CD8-positive, alpha-beta memory T cell (primary cell): ENCODE results near the gene CHIA. TPM values are rescaled to one million over a fixed set of nuclear protein-coding genes. Genes with fewer than 3 reads are reported as not detected.
A peak's percentile ranks its signal among the peaks of the same experiment; 100 is the strongest.
"Not testable (repeated sequence)": the region's sequence is repeated elsewhere in the genome, so short reads cannot be mapped to it uniquely, and the experiment has no call there.

Source experiments
- CTCF ChIA-PET: fragments of 350-600 bp; sonication (Branson Sonifier 250); formaldehyde crosslinking; loops from one replicate; lab custom pipeline; 2021; ENCODE audit warnings: antibody characterized with exemption; lab: Charles Lee
- POLR2A ChIA-PET: fragments of 350-600 bp; sonication (Branson Sonifier 250); formaldehyde crosslinking; loops from one replicate; lab custom pipeline; 2021; ENCODE audit warnings: antibody characterized with exemption; lab: Charles Lee
- DNase-seq, 5 donors: peaks; one replicate each; pipeline versions ENCODE4 v3.0.0 to v3.0.0-alpha.2; 2020 to 2022; ENCODE audit warnings: mixed read lengths in 1 of 5
- H3K27ac ChIP-seq: one replicate; pipeline ENCODE4 v1.7.0; 2013; ENCODE audit warnings: low read depth, mild to moderate bottlenecking, low read length, moderate library complexity
- H3K27me3 ChIP-seq: 2 replicates; pipeline ENCODE4 v1.7.0; 2013; ENCODE audit warnings: low read length, mild to moderate bottlenecking; ENCODE audit not compliant: insufficient read depth, poor library complexity, severe bottlenecking
- H3K36me3 ChIP-seq: 2 replicates; pipeline ENCODE4 v1.7.0; 2013; ENCODE audit warnings: mild to moderate bottlenecking, low read length, moderate library complexity; ENCODE audit not compliant: insufficient read depth
- H3K4me1 ChIP-seq: 2 replicates; pipeline ENCODE4 v1.7.0; 2013; ENCODE audit warnings: mild to moderate bottlenecking, low read length, moderate library complexity; ENCODE audit not compliant: insufficient read depth
- H3K4me3 ChIP-seq: 2 replicates; pipeline ENCODE4 v1.7.0; 2013; ENCODE audit warnings: mild to moderate bottlenecking, low read length
- H3K9me3 ChIP-seq: 2 replicates; pipeline ENCODE4 v1.7.0; 2013; ENCODE audit warnings: mild to moderate bottlenecking, low read length
- H3K27ac Mint-ChIP-seq, 8 donors: one replicate each; pipeline ENCODE4 v1.8.0; 2020 to 2021; ENCODE audit warnings: mixed read lengths in 8 of 8, mild to moderate bottlenecking in 6 of 8, inconsistent platforms in 3 of 8, moderate library complexity in 3 of 8
- H3K27me3 Mint-ChIP-seq, 2 donors: one replicate each; pipeline ENCODE4 v1.8.0; 2020 to 2021; ENCODE audit warnings: mixed read lengths in 2 of 2, mild to moderate bottlenecking in 1 of 2, moderate library complexity in 1 of 2
- H3K36me3 Mint-ChIP-seq, 3 donors: one replicate each; pipeline ENCODE4 v1.8.0; 2020 to 2021; ENCODE audit warnings: mixed read lengths in 3 of 3, inconsistent platforms in 1 of 3, mild to moderate bottlenecking in 1 of 3
- H3K4me1 Mint-ChIP-seq, 3 donors: one replicate each; pipeline ENCODE4 v1.8.0; 2020 to 2021; ENCODE audit warnings: mixed read lengths in 3 of 3, inconsistent platforms in 1 of 3, mild to moderate bottlenecking in 1 of 3
- H3K4me3 Mint-ChIP-seq, 7 donors: one replicate each; pipeline ENCODE4 v1.8.0; 2020 to 2021; ENCODE audit warnings: mixed read lengths in 7 of 7, mild to moderate bottlenecking in 6 of 7, moderate library complexity in 4 of 7, inconsistent platforms in 2 of 7
- H3K9me3 Mint-ChIP-seq, 5 donors: one replicate each; pipeline ENCODE4 v1.8.0; 2020 to 2022; ENCODE audit warnings: mixed read lengths in 5 of 5, mild to moderate bottlenecking in 3 of 5, moderate library complexity in 2 of 5, inconsistent platforms in 1 of 5
- polyA plus RNA-seq: library from polyadenylated mRNA; unstranded; fragments of 300-500 nt; fragmentation: Illumina TruSeq; gene quantifications from one replicate; pipeline ENCODE4 v1.2.3, GENCODE V29; 2021
- total RNA-seq, 2 experiments: library from RNA; stranded (reverse); gene quantifications; one replicate each; pipeline ENCODE4 v1.2.3, GENCODE V29; 2021

Gene CHIA
- total and polyA plus RNA-seq, 3 experiments from 2014 or later = not detected

- Mint-ChIP-seq H3K36me3 (peaks cover 5 to 47% (median 13%) of the 10 kb centered on the region in 3 donors), H3K4me1 (peaks cover 4 to 14% (median 5%) of the 10 kb centered on the region in 3 donors), H3K27ac (no peak overlapping the region), H3K4me3 (no peak overlapping the region), H3K9me3 (peaks cover 25 to 51% (median 38%) of the 10 kb centered on the region in 5 donors), H3K27me3 (peaks cover 2 to 3% of the 10 kb centered on the region in 2 donors)
- Histone ChIP-seq H3K27me3 (no peaks in the 10 kb centered on the region), H3K4me1 (peaks cover 4% of the 10 kb centered on the region), H3K4me3 (no peak overlapping the region), H3K36me3 (no peaks in the 10 kb centered on the region), H3K9me3 (no peaks in the 10 kb centered on the region), H3K27ac (no peak overlapping the region)
- no peak for DNase-seq
- CTCF ChIA-PET = interaction anchor here (1.5 to 3.3 kb wide), 3 partner anchors 109 to 301 kb away, joined by 3 to 17 read pairs (median 16); no protein-coding TSS in a partner anchor
- POLR2A ChIA-PET = no interaction called here
Observed at GRCh38 chr1:111332190-111332589, 41.5 kb downstream of the CHIA start.

- Mint-ChIP-seq H3K27me3 (peaks cover 2 to 3% of the 10 kb centered on the region in 2 donors), H3K4me3 (peak overlapping the region in 1 of 7 donors; percentile 4), H3K27ac (peak overlapping the region in 6 of 8 donors; percentile 2 to 80 (median 74)), H3K4me1 (peaks cover 4 to 14% (median 5%) of the 10 kb centered on the region in 3 donors), H3K36me3 (peaks cover 4 to 29% (median 5%) of the 10 kb centered on the region in 3 donors), H3K9me3 (peaks cover 11 to 39% (median 28%) of the 10 kb centered on the region in 5 donors)
- Histone ChIP-seq H3K36me3 (no peaks in the 10 kb centered on the region), H3K4me1 (peaks cover 4% of the 10 kb centered on the region), H3K4me3 (no peak overlapping the region), H3K27me3 (no peaks in the 10 kb centered on the region), H3K9me3 (no peaks in the 10 kb centered on the region), H3K27ac (no peak overlapping the region)
- CTCF ChIA-PET = interaction anchor here (0.9 to 3.3 kb wide), 14 partner anchors 14 to 547 kb away, joined by 3 to 17 read pairs (median 5); partner anchors contain the start of genes CEPT1 and DRAM2
- DNase-seq = peak; percentile 6 to 73 (median 49)
- POLR2A ChIA-PET = no interaction called here
Observed at GRCh38 chr1:111334169-111334568, 43.5 kb downstream of the CHIA start.

GRCh38 chr1:111335214-111335877 is 44.7 kb downstream of the CHIA start:
- H3K27ac ChIP-seq, POLR2A ChIA-PET, H3K9me3 ChIP-seq, H3K27me3 Mint-ChIP-seq, H3K27me3 ChIP-seq, H3K4me3 ChIP-seq, H3K36me3 ChIP-seq, H3K4me1 ChIP-seq: not testable (repeated sequence)
- peaks cover 4 to 14% (median 5%) of the 10 kb centered on the region in 3 donors for H3K4me1 Mint-ChIP-seq
- peak overlapping the region in 6 of 7 donors; percentile 55 to 80 (median 74) for H3K4me3 Mint-ChIP-seq
- DNase-seq = peak in 2 of 5 donors; percentile 41 to 44
- H3K27ac Mint-ChIP-seq = peak overlapping the region in 7 of 8 donors; percentile 59 to 98 (median 94)
- H3K9me3 Mint-ChIP-seq = peaks cover 9 to 32% (median 23%) of the 10 kb centered on the region in 5 donors
- peaks cover 4 to 21% (median 5%) of the 10 kb centered on the region in 3 donors for H3K36me3 Mint-ChIP-seq
- CTCF ChIA-PET = interaction anchor here (0.8 to 3.3 kb wide), 7 partner anchors 76 to 305 kb away, joined by 3 to 17 read pairs (median 5); no protein-coding TSS in a partner anchor

- DNase-seq, H3K9me3 ChIP-seq, H3K27me3 Mint-ChIP-seq, CTCF ChIA-PET, POLR2A ChIA-PET, H3K4me1 ChIP-seq, H3K4me3 Mint-ChIP-seq, H3K27ac ChIP-seq, H3K36me3 ChIP-seq, H3K27me3 ChIP-seq, H3K4me3 ChIP-seq, H3K27ac Mint-ChIP-seq: not testable (repeated sequence)
- peaks cover 0 to 14% (median 1%) of the 10 kb centered on the region in 3 donors for H3K36me3 Mint-ChIP-seq
- H3K9me3 Mint-ChIP-seq = peaks cover 3 to 19% (median 16%) of the 10 kb centered on the region in 5 donors
- H3K4me1 Mint-ChIP-seq = peaks cover 4 to 14% (median 5%) of the 10 kb centered on the region in 3 donors
Observed at GRCh38 chr1:111338849-111339248, 48.2 kb downstream of the CHIA start.

GRCh38 chr1:111346089-111346885 is 55.6 kb downstream of the CHIA start:
- Histone ChIP-seq H3K4me1 (peaks cover 18% of the 10 kb centered on the region), H3K4me3 (peak overlapping the region; percentile 82), H3K9me3 (no peaks in the 10 kb centered on the region), H3K27me3 (no peaks in the 10 kb centered on the region), H3K27ac (peak overlapping the region; percentile 64), H3K36me3 (no peaks in the 10 kb centered on the region)
- Mint-ChIP-seq H3K4me3 (peak overlapping the region; percentile 83 to 95 (median 94)), H3K36me3 (no peaks in the 10 kb centered on the region), H3K4me1 (peaks cover 21 to 26% (median 23%) of the 10 kb centered on the region in 3 donors), H3K27me3 (peaks cover 0 to 1% of the 10 kb centered on the region in 2 donors), H3K27ac (peak overlapping the region; percentile 76 to 98 (median 94)), H3K9me3 (no peaks in the 10 kb centered on the region)
- POLR2A ChIA-PET = interaction anchor here (0.6 to 1.0 kb wide), 3 partner anchors 43 to 382 kb away, joined by 3 to 6 read pairs (median 5); partner anchors contain the start of gene LRIF1
- CTCF ChIA-PET = interaction anchor here (0.5 to 1.8 kb wide), 5 partner anchors 12 to 316 kb away, joined by 3 to 5 read pairs (median 3); no protein-coding TSS in a partner anchor
- DNase-seq = peak; percentile 72 to 94 (median 89)

- peaks cover 0 to 1% of the 10 kb centered on the region in 2 donors for H3K27me3 Mint-ChIP-seq
- peak overlapping the region; percentile 76 to 98 (median 94) for H3K27ac Mint-ChIP-seq
- POLR2A ChIA-PET = interaction anchor here (0.6 kb wide), 1 partner anchor 43 kb away, joined by 5 read pairs; no protein-coding TSS in a partner anchor
- no peak for DNase-seq
- peak overlapping the region; percentile 64 for H3K27ac ChIP-seq
- no peaks in the 10 kb centered on the region for H3K36me3 ChIP-seq
- H3K4me1 ChIP-seq = peaks cover 18% of the 10 kb centered on the region
- H3K4me1 Mint-ChIP-seq = peaks cover 21 to 26% (median 23%) of the 10 kb centered on the region in 3 donors
- H3K36me3 Mint-ChIP-seq = no peaks in the 10 kb centered on the region
- H3K9me3 ChIP-seq = no peaks in the 10 kb centered on the region
- CTCF ChIA-PET = interaction anchor here (1.0 to 1.8 kb wide), 4 partner anchors 20 to 316 kb away, joined by 3 to 5 read pairs (median 4); no protein-coding TSS in a partner anchor
- H3K4me3 Mint-ChIP-seq = peak overlapping the region; percentile 83 to 95 (median 94)
- no peaks in the 10 kb centered on the region for H3K27me3 ChIP-seq
- H3K4me3 ChIP-seq = no peak overlapping the region
- no peaks in the 10 kb centered on the region for H3K9me3 Mint-ChIP-seq
Observed at GRCh38 chr1:111347026-111347425, 56.4 kb downstream of the CHIA start.

GRCh38 chr1:111351700-111352099 is 61.0 kb downstream of the CHIA start:
- POLR2A ChIA-PET = no interaction called here

More at GRCh38 chr1:111351700-111352099, 61.0 kb downstream of the CHIA start:
- Mint-ChIP-seq H3K27ac (no peak overlapping the region), H3K4me3 (no peak overlapping the region), H3K9me3 (no peaks in the 10 kb centered on the region), H3K27me3 (peaks cover 0 to 1% of the 10 kb centered on the region in 2 donors), H3K36me3 (no peaks in the 10 kb centered on the region), H3K4me1 (peaks cover 13 to 42% (median 22%) of the 10 kb centered on the region in 3 donors)
- Histone ChIP-seq H3K4me3 (no peak overlapping the region), H3K36me3 (no peaks in the 10 kb centered on the region), H3K4me1 (peaks cover 11% of the 10 kb centered on the region), H3K27me3 (no peaks in the 10 kb centered on the region), H3K27ac (no peak overlapping the region), H3K9me3 (no peaks in the 10 kb centered on the region)
- no peak for DNase-seq
- CTCF ChIA-PET = no interaction called here
